ENCODE measurements around the gene CRYL1. TPM values are rescaled to one million over a fixed set of nuclear protein-coding genes. Genes with fewer than 3 reads are reported as not detected.

Gene CRYL1
- total and polyA plus RNA-seq, 4 donors = 14.1 to 24.1 (median 22.1) TPM

GRCh38 chr13:20521364-20522115, 4.1 kb downstream of the CRYL1 start:
- TF ChIP-seq CTCF (IDR thresholded peaks at IDR 0.05; ENCODE audit: control extremely low read depth, extremely low read depth) = no peak
- H3K4me1 ChIP-seq (ENCODE audit: control insufficient read depth in 5 of 5, insufficient read depth in 5 of 5, low read length in 5 of 5) = peaks cover 0 to 4% (median 0%) of the 10 kb centered on the region in 5 donors
- 78 to 87% methylated on average over 5 of the region's 5 CpGs for WGBS, 2 donors
- H3K36me3 ChIP-seq (ENCODE audit: control insufficient read depth in 4 of 4, insufficient read depth in 4 of 4, low read length in 4 of 4) = no peaks in the 10 kb centered on the region
- no peak overlapping the region for H3K4me3 ChIP-seq
- H3K9me3 ChIP-seq (ENCODE audit: control insufficient read depth in 4 of 4, insufficient read depth in 3 of 4, low read length in 3 of 4) = no peaks in the 10 kb centered on the region
- H3K9ac ChIP-seq (ENCODE audit: insufficient read depth in 1 of 2, low read length in 2 of 2) = no peak overlapping the region
- no peak overlapping the region for H3K27ac ChIP-seq (ENCODE audit: low read depth in 1 of 2, low read length in 1 of 2)
- ATAC-seq (ENCODE audit: insufficient read depth, low FRiP score) (no peak), DNase-seq (no peak)
- no peaks in the 10 kb centered on the region for H3K27me3 ChIP-seq (ENCODE audit: control insufficient read depth in 3 of 3, insufficient read depth in 3 of 3, low read length in 2 of 3)

GRCh38 chr13:20519875-20520274, 5.8 kb downstream of the CRYL1 start:
- Histone ChIP-seq H3K4me1 (ENCODE audit: control insufficient read depth in 5 of 5, insufficient read depth in 5 of 5, low read length in 5 of 5) (peaks cover 0 to 4% (median 0%) of the 10 kb centered on the region in 5 donors), H3K27ac (ENCODE audit: low read depth in 1 of 2, low read length in 1 of 2) (no peak overlapping the region), H3K9ac (ENCODE audit: insufficient read depth in 1 of 2, low read length in 2 of 2) (no peak overlapping the region), H3K36me3 (ENCODE audit: control insufficient read depth in 4 of 4, insufficient read depth in 4 of 4, low read length in 4 of 4) (no peaks in the 10 kb centered on the region), H3K4me3 (no peak overlapping the region), H3K9me3 (ENCODE audit: control insufficient read depth in 4 of 4, insufficient read depth in 3 of 4, low read length in 3 of 4) (no peaks in the 10 kb centered on the region), H3K27me3 (ENCODE audit: control insufficient read depth in 3 of 3, insufficient read depth in 3 of 3, low read length in 2 of 3) (no peaks in the 10 kb centered on the region)
- DNase-seq = no peak
- 88 to 91% methylated on average over 1 of the region's 1 CpG for WGBS, 2 donors
- no peak for TF ChIP-seq CTCF (IDR thresholded peaks at IDR 0.05; ENCODE audit: control extremely low read depth, extremely low read depth)
- no peak for ATAC-seq (ENCODE audit: insufficient read depth, low FRiP score)

- ATAC-seq (ENCODE audit: insufficient read depth, low FRiP score) (no peak), DNase-seq (peak in 1 of 3 donors; percentile 48)
- Histone ChIP-seq H3K4me3 (no peak overlapping the region), H3K4me1 (ENCODE audit: control insufficient read depth in 5 of 5, insufficient read depth in 5 of 5, low read length in 5 of 5) (no peaks in the 10 kb centered on the region), H3K9me3 (ENCODE audit: control insufficient read depth in 4 of 4, insufficient read depth in 3 of 4, low read length in 3 of 4) (no peaks in the 10 kb centered on the region), H3K27me3 (ENCODE audit: control insufficient read depth in 3 of 3, insufficient read depth in 3 of 3, low read length in 2 of 3) (no peaks in the 10 kb centered on the region), H3K36me3 (ENCODE audit: control insufficient read depth in 4 of 4, insufficient read depth in 4 of 4, low read length in 4 of 4) (no peaks in the 10 kb centered on the region), H3K27ac (ENCODE audit: low read depth in 1 of 2, low read length in 1 of 2) (no peak overlapping the region), H3K9ac (ENCODE audit: insufficient read depth in 1 of 2, low read length in 2 of 2) (no peak overlapping the region)
- no peak for TF ChIP-seq CTCF (IDR thresholded peaks at IDR 0.05; ENCODE audit: control extremely low read depth, extremely low read depth)
- 76 to 81% methylated on average over 7 of the region's 7 CpGs for WGBS, 2 donors
Observed at GRCh38 chr13:20518660-20519100, 7.0 kb downstream of the CRYL1 start.
